HG03095 (cell line): ENCODE results near the gene SYT17.

Source experiments
- ATAC-seq: cut with Tn5 transposase; IDR thresholded peaks from one replicate; pipeline ENCODE4 v1.9.1; 2021; ENCODE audit warnings: moderate library complexity; ENCODE audit not compliant: unreplicated experiment

SYT17 gene

GRCh38 chr16:19245326-19245925 is 77.4 kb downstream of the SYT17 start:
- ATAC-seq: no peak

- ATAC-seq: no peak
Observed at GRCh38 chr16:19252904-19253303, 84.9 kb downstream of the SYT17 start.

GRCh38 chr16:19254611-19255010 is 86.6 kb downstream of the SYT17 start:
- ATAC-seq: no peak

- no peak for ATAC-seq
Observed at GRCh38 chr16:19264123-19264673, 96.2 kb downstream of the SYT17 start.

GRCh38 chr16:19265380-19265930 is 97.4 kb downstream of the SYT17 start:
- no peak for ATAC-seq

- no peak for ATAC-seq
Observed at GRCh38 chr16:19266774-19267173, 98.7 kb downstream of the SYT17 start.

GRCh38 chr16:19269098-19269497 is 101.1 kb downstream of the SYT17 start:
- ATAC-seq: no peak

GRCh38 chr16:19274165-19274797 is 106.2 kb downstream of the SYT17 start:
- no peak for ATAC-seq

GRCh38 chr16:19278403-19278802 is 110.4 kb downstream of the SYT17 start:
- ATAC-seq: no peak

GRCh38 chr16:19281246-19281645 is 113.2 kb downstream of the SYT17 start:
- ATAC-seq: no peak

GRCh38 chr16:19282101-19282500 is 114.1 kb downstream of the SYT17 start:
- ATAC-seq: no peak

- no peak for ATAC-seq
Observed at GRCh38 chr16:19283637-19284036, 115.6 kb downstream of the SYT17 start.

GRCh38 chr16:19284207-19284606 is 116.2 kb downstream of the SYT17 start:
- no peak for ATAC-seq

GRCh38 chr16:19285431-19285830 is 117.4 kb downstream of the SYT17 start, which contains the start of gene CLEC19A:
CLEC19A (plus strand) TSS chr16:19285731; CDS start chr16:19285852, 121 bp downstream.
- ATAC-seq: no peak

GRCh38 chr16:19286827-19287226 is 118.8 kb downstream of the SYT17 start:
- no peak for ATAC-seq

GRCh38 chr16:19287241-19287640 is 119.2 kb downstream of the SYT17 start:
- no peak for ATAC-seq

GRCh38 chr16:19288872-19289799 is 121.1 kb downstream of the SYT17 start:
- ATAC-seq: no peak

- no peak for ATAC-seq
Observed at GRCh38 chr16:19289811-19290485, 121.9 kb downstream of the SYT17 start.

GRCh38 chr16:19290860-19291259 is 122.8 kb downstream of the SYT17 start:
- ATAC-seq: no peak

- no peak for ATAC-seq
Observed at GRCh38 chr16:19291475-19291874, 123.4 kb downstream of the SYT17 start.

- no peak for ATAC-seq
Observed at GRCh38 chr16:19292186-19292585, 124.1 kb downstream of the SYT17 start.
